Measurements from ENCODE around the gene KCNH6.
A peak's percentile ranks its signal among the peaks of the same experiment; 100 is the strongest.

KCNH6 gene, protein sequence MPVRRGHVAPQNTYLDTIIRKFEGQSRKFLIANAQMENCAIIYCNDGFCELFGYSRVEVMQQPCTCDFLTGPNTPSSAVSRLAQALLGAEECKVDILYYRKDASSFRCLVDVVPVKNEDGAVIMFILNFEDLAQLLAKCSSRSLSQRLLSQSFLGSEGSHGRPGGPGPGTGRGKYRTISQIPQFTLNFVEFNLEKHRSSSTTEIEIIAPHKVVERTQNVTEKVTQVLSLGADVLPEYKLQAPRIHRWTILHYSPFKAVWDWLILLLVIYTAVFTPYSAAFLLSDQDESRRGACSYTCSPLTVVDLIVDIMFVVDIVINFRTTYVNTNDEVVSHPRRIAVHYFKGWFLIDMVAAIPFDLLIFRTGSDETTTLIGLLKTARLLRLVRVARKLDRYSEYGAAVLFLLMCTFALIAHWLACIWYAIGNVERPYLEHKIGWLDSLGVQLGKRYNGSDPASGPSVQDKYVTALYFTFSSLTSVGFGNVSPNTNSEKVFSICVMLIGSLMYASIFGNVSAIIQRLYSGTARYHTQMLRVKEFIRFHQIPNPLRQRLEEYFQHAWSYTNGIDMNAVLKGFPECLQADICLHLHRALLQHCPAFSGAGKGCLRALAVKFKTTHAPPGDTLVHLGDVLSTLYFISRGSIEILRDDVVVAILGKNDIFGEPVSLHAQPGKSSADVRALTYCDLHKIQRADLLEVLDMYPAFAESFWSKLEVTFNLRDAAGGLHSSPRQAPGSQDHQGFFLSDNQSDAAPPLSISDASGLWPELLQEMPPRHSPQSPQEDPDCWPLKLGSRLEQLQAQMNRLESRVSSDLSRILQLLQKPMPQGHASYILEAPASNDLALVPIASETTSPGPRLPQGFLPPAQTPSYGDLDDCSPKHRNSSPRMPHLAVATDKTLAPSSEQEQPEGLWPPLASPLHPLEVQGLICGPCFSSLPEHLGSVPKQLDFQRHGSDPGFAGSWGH

DNA sequence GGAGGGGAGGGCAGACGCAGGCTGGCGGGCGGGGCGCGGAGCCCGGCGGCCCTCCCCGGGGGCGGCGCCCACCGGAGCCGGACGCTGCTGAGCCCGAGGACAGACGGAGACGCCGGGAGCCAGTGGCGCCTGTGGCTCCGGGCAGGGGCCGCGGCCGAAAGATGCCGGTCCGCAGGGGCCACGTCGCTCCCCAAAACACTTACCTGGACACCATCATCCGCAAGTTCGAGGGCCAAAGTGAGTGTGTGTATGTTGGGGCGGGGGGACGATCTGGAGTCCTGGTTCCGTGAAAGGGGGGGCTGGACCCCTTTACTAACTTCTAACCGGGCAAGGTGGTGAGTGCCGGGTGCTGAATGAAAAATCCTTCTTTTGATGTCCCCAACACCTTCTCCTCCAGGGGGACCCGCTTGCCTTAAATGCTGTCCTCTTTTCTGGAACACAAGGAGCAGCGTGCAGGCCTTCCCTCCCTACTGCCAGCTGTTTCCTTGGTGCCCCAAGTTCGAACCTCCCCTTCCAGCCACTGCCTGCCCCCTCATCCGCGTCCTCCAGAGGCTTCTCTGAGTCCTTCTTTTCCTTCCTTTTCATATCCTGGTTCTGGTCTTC is at the start of gene KCNH6:
Gene KCNH6 (plus strand): TSS at position 106 of the 603 bp plus-strand sequence. CDS start 56 bp downstream, at position 162.
- DNase-seq = no peak

DNA sequence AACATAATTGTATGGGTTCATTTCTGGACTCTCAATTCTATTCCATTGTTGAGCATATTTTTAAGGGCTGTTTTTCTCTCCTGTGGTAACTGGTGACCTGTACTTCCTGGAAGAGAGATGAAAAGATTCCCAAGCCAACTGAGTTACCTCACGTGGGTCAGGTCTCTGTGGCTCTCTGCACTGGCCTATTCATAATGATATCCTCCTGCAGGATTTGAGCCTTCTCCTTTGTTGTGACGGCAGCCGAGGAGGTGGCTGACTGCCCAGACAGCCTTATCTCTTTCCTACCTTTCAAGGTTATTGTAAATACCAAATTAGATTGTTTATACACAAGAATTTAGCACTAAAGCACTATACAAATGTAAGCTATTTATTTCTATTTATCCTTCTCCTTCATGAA is 49.0 kb upstream of the KCNH6 start:
- DNase-seq = no peak

DNA sequence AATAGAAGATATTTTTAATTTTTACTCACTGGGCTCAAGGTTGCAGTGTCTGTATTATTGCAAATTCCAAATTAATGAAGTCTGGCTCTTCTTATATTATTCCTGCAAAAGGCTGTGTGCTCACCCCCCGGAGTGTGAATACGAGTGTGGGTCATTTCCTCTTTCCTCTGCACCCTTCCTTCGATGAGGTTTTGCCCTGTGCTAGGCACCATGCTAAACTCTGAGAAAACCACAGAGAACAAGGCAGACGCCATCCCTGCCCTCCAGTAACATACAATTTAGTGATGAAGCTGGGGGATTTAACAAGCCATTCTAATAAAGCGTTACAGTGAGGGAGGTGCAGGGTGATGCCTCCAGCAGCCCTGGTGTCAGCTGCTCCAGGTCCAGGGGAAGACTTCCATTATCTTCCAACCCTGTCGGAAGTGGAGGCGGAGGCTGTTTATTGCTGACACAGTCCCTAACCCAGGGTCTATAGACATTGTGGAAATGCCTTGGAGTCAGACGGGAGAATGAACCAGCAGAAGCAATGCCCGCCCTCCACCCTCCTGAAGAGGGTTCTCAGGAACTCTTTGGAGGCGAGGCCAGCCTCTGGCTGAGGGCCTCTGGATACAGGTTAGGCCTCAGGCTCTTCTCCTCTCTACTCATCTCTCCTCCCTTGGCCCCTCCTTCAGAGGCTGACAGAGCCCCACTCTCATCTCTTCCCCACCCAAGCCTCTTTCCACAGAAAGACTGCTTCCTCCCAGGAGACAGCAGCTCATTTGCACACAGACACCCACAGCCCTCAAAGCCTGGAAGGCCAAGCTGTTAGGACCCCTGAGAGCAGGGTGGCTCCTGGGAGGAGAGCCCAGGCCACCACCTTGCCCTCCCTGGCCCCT is 48.3 kb upstream of the KCNH6 start:
- DNase-seq = no peak

DNA sequence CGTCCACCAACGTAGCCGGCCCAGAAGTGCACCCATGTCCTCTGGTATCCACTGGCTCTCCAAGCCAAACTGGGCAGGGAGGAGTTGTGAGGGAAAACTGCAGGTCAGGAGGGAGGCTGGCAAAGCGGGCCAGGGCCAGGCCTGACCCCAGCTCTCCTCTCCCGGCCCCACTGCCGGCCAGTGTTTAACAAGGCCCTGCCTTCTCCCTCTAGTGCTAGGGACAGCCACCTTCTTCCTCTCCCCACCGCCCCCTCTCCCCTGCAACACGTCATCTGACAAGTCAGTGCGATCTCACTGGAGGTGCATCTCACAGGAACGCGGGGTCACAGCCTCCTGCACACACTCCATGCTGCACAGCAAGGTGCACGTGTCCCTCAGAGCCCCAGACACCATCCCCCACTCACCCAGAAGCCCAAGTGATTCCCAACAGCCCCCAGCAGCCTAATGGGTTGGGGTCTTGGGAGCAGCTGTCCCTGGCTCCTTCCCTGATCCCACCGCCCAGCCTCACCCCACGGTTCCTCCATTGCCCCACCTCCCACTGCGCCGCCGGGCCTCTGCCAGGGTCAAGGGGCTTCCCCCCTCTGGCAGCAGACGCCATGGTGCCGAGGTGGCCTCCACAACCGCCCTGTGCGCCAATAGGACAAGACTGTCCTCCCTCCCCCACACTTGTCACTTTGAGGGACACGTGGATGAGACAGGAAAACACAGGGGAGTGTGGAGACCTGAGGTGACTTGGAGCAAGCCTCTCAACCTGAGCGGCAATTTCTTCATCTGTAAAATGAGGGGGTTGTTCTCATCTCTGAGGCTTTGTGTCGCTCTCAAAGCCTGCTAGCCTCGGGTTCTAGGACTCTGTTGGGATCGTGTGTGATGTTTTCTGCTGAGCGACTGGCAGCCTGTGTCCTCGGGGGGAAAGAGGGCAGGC is 47.4 kb upstream of the KCNH6 start:
- DNase-seq = no peak

DNA sequence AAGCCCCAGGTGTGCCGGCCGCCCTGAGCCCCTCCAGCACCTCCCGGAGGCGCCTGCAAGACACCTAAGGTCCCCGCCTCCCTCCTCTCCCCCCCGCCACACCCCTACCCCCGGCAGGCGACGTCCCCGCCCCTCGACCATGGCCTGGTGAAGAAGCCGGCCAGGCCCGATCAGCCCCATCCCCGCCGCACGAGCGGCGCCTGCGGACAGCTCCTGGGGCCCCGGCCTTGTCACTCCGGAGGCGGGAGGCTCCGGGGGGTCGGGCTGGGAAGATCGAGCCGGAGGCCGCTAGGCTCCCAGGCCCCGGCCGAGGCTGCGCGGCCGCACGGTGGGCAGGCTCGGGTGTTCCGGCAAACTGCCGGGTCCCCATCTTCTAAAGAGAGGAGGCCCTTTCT is 46.7 kb upstream of the KCNH6 start:
- peak; percentile 27 for DNase-seq

DNA sequence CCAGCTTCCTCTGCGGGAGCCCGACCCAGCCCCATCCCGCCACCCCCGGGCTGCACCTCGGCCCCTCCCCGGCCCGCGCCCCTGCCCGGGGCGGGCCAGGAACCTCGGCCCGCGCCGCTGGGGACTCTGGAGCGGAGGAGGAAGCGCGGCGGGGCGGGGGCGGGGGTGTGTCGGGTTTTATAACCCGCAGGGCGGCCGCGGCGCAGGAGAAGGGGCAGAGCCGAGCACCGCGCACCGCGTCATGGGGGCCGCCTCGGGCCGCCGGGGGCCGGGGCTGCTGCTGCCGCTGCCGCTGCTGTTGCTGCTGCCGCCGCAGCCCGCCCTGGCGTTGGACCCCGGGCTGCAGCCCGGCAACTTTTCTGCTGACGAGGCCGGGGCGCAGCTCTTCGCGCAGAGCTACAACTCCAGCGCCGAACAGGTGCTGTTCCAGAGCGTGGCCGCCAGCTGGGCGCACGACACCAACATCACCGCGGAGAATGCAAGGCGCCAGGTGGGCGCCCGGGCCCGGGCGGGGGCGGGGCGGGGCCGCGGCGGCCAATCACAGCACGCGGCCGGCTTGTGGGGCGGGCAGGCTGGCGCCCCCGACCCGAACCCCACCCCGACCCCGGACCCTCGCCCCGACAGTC is 46.2 kb upstream of the KCNH6 start, which contains the start of gene ACE:
Gene ACE (plus strand): TSS at position 208 of the 626 bp plus-strand sequence. CDS start 34 bp downstream, at position 242.
- DNase-seq = peak; percentile 51

DNA sequence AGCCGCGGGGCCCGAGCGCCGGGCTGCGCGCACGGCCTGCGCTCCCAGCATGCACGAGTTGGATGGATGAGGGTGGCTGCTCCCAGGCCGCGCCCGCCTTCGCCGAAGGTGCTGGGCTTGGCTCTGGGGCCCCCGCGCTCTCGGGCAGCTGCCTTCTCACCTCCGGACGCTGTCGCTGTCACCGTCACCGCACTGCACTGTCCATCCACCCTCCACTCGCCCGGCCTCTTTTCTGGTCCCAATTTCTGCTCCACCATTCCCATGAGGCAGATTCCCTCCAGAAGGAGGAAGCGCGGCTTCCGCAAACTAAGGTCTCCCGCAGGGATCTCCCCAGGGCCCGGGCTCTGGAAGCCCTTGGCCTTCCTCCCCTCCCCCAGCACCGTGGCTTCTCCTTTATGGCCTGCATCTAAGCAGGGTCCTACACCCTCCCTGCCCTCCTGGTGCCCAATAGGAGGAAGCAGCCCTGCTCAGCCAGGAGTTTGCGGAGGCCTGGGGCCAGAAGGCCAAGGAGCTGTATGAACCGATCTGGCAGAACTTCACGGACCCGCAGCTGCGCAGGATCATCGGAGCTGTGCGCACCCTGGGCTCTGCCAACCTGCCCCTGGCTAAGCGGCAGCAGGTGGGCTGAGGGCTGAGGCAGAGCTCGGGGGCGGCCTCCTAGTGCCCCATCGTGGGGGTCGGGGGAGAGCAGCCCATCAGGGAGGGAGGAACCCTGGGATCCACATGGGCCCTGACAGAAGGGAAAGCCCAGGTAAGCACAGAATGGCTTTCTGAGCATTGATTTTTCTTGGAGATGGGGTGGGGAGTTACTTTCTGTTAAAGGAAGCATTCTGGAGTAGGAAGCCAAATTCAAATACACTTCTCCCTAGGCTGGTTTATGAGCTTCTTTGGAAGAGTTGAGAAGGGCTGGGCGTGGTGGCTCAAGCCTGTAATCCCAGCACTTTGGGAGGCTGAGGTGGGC is 45.4 kb upstream of the KCNH6 start:
- DNase-seq = no peak

DNA sequence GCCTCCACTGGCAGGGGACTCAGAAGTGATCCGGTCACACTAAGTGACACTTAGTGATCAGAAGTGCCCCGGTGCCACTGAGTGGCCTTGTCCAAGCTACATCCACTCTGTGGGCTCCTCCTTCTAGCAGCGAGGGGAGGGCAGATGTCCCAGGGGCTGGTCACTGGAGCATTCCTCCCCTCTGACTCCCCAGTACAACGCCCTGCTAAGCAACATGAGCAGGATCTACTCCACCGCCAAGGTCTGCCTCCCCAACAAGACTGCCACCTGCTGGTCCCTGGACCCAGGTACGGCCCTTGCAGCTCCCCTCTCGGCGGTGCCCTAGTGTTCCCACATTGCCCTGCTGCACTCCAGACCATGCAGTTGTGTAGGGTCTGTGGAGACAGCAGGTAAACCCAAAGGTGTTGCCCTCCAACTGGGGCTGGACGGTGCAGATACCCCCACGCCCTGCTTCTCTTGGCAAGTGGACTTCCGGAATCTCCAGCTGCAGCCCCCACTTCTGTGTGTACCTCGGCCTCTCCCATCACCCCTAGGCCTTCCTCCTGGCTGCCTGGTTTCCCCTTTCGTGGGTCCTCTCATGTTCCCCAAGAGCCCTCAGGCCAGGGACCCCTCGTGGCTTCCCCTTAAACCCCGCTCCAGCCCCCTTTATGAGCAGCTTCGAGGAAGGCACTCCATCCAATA is 44.2 kb upstream of the KCNH6 start:
- DNase-seq = peak; percentile 84

DNA sequence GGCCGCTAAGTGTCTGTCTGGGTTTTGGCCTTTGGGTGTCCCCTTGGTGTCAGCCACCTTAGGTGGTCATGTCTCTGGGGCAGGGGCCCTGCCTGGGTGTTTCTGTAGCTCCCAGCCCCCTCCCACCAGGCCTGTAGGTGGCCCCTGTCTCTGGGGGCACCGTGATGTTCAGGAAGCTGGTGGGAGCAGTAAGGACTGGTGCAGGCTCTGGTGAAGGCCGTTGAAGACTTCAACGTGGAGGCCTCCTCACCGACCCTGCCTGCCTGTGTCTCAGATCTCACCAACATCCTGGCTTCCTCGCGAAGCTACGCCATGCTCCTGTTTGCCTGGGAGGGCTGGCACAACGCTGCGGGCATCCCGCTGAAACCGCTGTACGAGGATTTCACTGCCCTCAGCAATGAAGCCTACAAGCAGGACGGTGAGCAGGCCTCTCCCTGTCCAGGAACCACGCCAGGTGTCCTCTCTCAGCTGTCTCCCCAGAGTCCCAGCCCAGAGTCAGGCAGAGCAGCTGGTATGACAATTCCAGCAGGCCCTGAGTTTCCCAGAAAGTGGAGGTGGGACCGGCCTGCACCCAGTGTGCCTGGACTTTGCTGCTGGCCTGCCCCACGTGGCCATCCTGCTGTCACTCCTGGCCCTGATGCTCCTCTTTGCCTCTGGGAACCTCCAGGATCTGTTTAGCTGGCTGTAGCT is 43.5 kb upstream of the KCNH6 start:
- DNase-seq = no peak

DNA sequence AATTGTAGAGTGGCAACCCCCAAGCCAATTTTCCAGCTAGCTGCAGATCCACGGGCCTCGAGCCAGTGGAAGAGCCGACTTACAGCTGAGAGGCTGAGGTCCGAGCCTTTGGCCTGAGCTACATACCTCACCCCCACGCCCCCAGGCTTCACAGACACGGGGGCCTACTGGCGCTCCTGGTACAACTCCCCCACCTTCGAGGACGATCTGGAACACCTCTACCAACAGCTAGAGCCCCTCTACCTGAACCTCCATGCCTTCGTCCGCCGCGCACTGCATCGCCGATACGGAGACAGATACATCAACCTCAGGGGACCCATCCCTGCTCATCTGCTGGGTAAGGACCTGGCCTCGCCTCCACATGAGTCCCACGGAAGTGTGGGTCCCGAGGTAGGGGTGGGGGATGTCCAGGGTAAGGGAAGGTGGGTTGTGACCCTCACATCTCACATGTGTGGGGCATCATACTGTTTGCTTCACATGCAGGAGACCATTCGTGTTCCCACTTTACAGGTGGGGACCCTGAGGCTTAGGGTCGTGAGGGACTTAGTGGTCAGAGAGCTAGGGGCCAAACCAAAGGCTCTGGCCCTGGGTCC is 42.9 kb upstream of the KCNH6 start:
- no peak for DNase-seq

DNA sequence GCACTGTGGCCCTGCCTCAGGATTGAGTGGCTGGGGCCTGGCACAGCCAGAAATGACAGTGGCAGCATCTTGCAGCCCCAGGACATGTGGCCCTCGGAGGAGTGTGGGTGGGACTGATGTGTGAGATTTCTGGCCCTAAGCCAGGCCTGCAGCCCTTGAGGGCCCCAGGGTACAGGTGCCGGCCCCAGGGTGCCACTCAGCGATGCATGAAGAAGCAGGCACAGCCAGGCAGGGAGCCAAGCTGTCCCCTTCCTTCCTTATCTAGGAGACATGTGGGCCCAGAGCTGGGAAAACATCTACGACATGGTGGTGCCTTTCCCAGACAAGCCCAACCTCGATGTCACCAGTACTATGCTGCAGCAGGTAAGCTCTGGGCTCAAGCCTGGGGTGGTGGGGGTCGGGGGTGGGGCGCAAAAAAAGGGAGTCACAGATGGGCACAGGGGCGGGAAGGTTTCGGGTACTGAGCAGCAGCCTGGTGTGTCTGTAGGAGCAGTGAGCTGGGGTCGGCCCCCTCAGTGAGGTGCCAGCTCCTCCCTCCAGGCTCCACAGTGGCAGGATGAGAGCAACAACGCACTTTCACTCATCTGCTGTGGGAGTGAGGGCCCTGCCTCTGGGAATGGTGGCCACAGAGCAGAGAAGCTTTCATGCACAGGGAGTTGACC is 42.2 kb upstream of the KCNH6 start:
- DNase-seq = no peak

DNA sequence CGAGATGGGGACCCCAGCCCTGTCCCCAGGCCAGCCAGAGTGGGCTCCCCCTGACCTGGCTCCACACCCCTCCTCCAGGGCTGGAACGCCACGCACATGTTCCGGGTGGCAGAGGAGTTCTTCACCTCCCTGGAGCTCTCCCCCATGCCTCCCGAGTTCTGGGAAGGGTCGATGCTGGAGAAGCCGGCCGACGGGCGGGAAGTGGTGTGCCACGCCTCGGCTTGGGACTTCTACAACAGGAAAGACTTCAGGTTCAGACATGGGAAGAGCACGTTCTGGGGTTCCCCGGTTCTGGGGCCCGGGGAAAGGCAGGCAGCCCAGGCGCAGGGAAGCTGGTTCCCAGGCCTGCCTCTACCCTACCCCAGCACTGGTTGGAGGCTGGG is 41.7 kb upstream of the KCNH6 start:
- no peak for DNase-seq

DNA sequence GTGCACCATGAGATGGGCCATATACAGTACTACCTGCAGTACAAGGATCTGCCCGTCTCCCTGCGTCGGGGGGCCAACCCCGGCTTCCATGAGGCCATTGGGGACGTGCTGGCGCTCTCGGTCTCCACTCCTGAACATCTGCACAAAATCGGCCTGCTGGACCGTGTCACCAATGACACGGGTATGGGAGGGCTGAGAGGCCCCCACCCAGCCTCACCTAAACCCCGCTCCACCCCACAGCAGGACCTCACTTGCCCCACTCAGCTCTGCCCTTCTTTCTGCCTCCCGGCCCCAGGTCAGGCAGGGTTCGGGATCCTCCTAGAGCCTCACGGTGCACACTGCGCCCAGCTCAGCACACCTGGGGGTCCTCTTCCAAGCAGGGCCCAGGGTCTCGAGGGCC is 40.6 kb upstream of the KCNH6 start:
- no peak for DNase-seq

DNA sequence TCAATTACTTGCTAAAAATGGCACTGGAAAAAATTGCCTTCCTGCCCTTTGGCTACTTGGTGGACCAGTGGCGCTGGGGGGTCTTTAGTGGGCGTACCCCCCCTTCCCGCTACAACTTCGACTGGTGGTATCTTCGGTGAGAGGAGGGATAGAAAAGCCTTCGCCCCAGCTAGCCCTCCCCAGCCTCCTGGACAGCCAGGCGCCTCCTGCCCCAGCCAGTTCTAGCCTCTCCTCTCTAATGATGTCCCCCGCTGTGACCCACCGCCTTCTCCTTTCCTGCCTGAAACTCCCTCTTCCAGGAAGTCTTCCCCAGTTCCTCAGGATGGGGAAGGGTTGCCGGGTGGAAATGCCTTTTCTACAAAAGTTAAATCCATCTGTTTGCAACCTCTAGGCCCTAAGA is 40.1 kb upstream of the KCNH6 start:
- DNase-seq = no peak

DNA sequence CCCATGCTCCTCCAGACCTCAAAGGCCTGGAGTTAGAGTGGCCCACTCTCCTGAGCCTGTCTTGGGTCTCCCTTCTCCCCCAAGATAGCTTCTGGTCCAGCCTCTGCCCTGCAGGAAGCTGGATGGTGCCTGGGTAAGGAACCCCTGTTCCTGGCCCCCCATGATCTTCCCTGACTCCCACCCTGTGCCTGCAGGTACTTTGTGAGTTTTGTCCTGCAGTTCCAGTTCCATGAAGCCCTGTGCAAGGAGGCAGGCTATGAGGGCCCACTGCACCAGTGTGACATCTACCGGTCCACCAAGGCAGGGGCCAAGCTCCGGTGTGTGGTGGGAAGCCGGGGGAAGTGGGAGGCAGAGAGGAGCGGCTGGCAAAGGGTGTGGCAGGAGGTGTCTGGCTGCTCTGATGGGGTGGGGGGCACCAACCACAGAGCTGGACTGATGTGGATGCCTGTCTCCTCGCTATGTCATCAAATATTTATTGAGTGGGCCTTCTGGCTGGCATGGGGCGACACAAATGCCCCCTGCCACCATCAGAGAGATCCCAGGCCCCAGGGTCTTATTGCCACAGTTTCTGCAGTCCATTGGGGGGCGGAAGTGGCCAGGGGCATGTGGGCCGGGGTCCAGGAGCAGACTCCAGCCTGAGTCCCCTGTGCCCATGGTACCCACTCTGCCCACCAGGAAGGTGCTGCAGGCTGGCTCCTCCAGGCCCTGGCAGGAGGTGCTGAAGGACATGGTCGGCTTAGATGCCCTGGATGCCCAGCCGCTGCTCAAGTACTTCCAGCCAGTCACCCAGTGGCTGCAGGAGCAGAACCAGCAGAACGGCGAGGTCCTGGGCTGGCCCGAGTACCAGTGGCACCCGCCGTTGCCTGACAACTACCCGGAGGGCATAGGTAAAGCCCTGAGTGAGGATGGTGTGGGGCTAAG is 39.2 kb upstream of the KCNH6 start:
- no peak for DNase-seq
